Measurements from ENCODE around the gene SPATA31D4.
"Not testable (repeated sequence)": the region's sequence is repeated elsewhere in the genome, so short reads cannot be mapped to it uniquely, and the experiment has no call there.

The SPATA31D4 gene

DNA sequence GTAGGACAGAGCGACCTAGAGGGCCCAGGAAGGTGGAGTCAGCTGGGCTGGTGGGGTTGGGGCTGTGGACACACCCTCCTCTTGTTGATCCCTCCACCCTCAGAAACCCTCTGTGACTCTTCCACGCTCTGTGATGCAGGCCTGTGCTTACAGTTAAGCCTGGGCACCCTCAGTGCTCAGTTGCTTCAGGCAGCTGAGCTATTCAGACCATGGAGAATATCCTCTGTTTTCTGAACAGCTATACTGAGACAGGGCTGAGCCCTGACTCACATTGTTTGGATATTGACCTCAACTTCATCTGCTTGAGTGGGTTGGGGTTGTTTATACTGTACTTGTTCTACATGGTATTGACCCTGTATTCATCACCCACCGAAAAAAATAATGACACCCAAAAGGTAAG lies at the start of gene SPATA31D4:
Gene SPATA31D4 (plus strand): TSS at position 124 of the 400 bp plus-strand sequence. CDS start 86 bp downstream, at position 210.
- DNase-seq (ENCODE audit: low read depth in 3 of 3): not testable (repeated sequence)

DNA sequence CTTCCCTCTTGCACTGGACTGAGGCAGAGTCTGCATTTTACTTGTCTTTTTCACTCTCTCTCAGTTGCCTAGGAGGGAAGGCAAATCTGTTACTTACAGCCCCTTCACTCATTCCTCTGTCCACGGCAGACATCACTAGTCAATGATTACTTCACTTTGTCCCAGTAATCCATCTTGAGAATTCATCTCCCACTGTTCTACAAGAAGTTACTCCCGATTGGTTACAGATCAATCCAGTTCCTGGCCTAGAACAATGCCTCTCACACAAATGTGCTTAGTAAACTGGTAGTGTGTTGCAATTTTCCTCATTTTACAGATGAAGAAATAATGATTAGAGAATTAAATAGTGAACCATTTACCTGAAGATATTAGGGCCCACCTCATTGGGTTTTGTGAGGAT lies 49.7 kb upstream of the SPATA31D4 start:
- DNase-seq (ENCODE audit: low read depth in 3 of 3): no peak

DNA sequence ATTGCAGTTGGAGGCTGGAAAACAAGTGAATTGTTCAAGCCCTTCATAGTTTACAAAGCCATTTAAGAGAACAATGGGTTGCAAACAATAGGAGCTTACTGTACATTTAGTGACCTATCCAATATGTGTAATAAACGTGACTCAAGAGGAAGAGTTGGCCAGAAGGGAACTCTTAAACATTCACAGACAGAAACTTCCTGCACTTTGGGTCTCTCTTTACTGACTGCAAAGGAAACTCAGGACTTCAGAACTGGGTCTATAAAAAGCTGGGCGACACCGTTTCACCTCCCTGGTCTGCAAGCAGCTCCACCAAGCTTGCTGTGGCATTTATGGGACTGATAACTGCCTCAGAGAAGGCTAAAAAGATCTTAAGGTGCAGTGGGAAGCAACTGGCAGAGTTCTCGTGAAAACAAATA lies 48.7 kb upstream of the SPATA31D4 start:
- no peak for DNase-seq (ENCODE audit: low read depth in 3 of 3)

DNA sequence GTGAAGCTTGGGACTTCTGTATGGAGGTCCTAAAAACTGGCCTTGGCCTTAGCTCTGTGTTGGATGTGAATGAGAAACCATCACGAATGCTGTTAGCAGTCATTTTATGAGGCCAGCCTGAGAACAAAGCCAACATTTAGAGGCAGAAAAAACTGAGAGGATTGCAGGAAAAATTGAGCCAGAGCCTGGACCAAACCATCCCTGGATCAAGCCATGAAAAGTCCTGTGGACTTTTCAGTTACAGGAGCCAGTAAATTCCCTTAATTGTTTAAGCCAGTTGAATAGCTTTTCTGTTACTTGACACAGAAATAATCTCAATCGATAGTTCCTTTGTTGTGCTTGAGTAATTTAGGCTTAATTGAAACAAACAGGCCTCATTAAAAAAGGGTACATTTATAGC lies 42.6 kb upstream of the SPATA31D4 start:
- DNase-seq (ENCODE audit: low read depth in 3 of 3): no peak

DNA sequence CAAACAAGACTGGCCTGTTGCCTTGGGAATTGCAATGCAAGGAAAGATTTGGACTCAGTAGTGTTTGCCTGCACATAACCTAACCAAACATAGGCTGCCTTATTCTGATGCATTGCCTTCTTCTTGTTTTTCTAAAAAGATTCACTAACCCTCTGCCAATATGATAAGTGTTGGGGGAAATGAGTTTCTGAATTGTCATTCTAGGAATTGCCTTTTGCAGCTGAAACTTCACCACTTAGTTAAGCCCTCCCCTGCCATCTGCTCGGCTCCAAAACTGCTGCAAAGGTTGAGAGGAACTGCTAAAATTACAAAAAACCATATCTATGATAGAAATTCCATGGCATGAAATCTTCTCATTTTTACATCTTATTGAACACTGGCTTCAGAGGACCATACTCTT lies 41.6 kb upstream of the SPATA31D4 start:
- no peak for DNase-seq (ENCODE audit: low read depth in 3 of 3)

DNA sequence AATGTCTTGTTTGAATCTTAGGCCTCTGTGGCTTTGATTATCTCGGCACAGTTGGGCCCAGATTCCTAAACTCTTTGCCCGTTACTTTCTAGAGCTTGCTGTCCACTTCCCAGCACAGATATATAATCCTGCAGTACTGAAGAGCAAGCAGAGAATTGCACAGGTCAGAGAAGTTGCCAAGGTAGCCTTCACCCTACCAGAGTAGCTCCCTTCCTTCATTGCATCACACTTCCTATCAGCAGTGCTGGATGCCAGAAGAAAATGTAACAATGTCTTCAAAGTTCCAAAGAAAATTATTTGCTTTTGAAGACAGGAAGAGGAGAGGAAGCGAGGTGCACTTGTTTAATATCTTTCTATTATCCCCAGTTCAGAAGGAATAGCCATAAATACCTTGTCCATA lies 38.1 kb upstream of the SPATA31D4 start:
- no peak for DNase-seq (ENCODE audit: low read depth in 3 of 3)

DNA sequence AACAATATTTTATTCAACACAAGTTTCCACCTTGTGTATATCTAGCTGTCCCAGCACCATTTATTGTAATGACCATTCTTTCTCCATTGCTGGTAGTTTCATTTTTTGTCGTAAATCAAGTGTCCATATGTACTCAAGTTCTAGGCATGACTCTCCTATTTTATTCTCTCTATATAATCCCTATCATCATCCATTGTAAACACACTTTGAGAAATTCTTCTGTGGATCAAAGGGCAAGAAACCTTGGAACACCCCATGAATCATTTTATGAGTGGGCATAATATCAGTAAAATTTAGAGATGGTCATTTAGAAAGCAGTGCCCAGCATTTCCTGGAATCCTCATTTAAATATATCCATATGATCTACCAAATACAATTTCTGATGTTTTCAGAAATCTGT lies 35.8 kb upstream of the SPATA31D4 start:
- no peak for DNase-seq (ENCODE audit: low read depth in 3 of 3)

DNA sequence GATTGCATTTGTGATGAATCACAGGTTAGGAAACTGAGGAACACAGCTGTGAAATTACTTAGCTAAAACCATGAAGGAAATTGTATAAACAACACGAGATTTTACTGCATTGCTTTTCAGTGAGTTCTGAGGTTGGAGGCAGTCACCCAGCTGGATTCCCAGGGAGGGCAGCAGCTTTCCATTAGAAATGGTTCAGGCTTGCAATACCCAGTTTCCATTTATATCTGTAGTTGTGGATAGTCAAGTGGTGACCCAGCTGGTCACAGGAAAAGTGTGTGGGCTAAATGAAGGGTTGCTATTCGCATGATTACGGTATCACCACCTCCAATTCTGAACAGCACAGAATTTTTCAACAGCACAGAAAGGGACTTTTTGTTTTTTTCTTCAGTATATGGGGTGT lies 34.3 kb upstream of the SPATA31D4 start:
- DNase-seq (ENCODE audit: low read depth in 3 of 3): no peak

DNA sequence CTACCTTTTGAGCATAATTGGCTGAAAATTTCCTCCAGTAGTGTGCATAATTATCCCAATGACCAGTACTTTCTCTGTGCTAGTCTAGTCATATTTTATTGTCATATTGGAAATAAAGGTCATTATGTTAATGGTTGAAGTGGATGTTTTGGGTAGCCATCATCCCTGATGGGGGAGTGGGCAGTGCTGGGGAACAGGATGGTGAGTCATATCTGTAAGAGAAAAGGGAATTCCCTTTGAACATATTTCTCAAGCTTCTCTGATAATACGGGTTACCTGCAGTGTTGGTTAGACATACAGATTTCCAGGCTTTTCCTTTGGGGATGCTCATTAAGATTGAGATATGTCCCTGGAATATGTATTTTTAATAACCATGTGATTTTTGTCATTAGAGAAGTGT lies 33.3 kb upstream of the SPATA31D4 start:
- DNase-seq (ENCODE audit: low read depth in 3 of 3): no peak

DNA sequence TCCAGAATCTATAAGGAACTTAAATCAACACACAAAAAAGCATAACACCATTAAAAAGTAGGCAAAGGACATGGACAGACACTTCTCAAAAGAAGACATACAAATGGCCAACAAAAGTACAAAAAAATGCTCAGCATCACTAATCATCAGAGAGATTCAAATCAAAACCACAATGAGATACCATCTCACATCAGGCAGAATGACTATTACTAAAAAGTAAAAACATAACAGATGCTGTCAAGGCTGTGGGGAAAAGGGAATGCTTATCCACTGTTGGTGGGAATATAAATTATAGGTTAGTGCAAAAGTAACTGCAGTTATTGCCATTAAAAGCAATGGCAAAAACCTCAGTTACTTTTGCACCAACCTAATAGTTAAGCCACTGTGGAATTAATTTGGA lies 32.2 kb upstream of the SPATA31D4 start:
- DNase-seq (ENCODE audit: low read depth in 3 of 3): no peak

DNA sequence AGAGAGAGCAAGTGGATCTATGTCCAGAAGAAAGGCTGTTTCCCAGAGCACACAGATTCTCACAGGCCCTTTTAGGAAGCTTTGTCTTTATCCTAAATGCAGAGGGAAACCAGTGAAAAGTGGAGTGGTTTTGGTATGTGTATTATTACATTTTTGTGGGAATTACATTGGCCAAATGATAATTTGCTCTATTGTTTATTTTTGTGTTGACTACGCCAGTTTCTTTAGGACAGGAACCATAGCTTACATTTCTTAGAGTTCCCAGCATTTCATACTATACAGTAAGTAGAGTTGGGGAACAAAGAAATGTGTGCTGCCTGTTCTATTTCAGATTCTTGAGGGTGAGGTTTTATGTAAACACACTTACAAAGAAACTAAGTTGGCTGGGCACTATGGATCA lies 29.4 kb upstream of the SPATA31D4 start:
- no peak for DNase-seq (ENCODE audit: low read depth in 3 of 3)

DNA sequence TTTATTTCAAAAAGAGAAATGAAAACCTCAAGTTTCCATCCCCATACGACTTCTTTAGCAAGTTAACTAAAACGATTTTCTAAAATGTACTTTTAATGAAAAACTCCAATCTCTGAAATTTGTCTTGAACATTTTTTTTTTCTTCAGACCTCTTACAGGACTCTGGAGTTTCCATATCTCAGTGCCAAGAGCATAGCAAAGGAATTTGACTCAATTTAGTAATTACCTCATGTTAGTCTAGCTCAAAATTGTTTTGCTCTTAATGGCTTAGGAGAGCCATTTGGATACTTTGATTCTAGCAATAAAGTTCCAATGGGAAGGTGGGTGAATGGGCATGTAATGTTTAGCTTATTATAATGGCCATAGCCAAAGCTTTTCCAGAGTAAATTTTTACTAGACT lies 26.0 kb upstream of the SPATA31D4 start:
- no peak for DNase-seq (ENCODE audit: low read depth in 3 of 3)

DNA sequence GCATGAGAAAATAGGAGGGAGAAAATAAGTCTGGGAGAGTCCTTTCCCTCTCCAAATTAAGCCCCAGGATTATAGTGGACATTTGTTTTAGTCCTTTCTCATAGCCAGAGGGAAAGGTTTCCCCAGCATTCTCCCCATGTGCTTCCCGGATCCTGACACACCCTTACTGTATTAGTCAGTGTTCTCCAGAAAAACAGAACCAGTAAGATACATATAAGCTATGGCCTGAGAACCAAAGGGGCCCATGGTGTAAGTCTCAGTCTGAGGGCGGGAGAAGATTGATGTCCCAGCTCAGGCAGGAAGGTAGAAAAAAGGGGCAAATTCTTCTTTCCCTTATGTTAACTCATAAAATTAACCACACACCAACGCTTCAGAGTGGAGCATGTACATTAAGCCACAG lies 25.6 kb upstream of the SPATA31D4 start:
- DNase-seq (ENCODE audit: low read depth in 3 of 3): no peak

DNA sequence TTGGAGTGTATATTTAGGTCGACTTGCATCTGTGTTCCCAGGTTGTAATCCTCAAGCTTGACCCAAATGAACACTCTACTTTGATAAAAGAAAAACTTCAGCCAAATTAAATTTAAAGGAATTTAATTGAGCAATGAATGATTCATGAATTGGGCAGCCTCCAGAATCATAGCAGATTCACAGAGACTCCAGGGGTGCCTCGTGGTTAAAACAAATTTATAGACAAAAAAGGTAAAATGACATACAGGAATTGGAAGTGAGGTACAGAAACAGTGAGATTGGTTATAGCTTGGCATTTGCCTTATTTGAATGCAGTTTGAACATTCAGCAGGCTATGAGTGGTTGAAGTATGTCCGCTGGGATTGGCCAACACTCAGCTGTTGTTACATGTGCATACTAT lies 21.6 kb upstream of the SPATA31D4 start:
- DNase-seq (ENCODE audit: low read depth in 3 of 3): no peak

DNA sequence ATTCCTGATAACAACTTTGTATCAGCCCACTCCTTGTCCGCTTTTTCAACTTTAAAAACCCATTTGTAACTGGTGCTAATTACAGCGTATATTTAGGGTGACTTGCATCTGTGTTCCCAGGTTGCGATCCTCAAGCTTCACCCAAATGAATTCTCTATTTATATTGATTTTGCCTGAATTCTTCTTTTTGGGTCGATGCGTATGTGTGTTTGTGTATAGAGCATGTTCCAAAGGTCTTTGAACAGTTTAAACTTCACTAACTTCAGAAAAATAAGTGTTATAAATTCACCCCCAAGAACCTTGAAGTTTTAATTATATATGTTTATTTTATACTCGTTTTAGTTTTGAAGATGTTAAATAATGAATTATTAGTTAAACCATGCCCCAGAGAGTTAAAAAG lies 16.1 kb upstream of the SPATA31D4 start:
- DNase-seq (ENCODE audit: low read depth in 3 of 3): no peak

DNA sequence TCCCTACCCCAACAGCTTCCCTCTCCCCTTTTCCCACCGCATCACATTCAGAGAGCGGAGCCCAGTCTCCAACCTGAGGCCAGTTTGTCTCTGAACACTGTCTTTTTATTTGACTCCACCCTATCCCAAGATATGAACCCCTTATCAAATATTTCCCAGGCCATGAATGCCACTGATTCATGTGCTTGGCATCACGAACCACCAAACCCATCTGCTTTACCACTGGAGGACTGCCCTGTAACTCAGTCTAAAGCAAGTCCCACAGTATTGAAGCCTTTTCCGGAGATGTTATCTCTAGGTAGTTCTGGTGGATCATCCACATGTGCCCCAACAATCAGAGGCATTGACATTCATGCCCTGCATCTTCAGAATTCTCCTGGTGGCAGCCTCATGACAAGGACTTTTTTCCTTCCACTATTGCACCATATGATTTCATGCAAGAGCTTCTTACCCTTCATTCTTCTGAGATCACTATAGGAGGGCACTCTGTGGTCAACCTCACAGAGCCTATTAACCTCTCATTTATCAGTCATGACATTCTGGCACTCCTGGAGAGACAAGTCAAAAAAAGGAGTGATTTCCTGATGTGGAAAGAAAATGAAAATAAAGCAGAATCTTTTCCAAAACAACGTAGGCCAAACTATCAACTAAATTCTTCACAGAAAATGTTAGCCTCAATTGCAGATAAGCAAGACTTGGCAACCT lies 12.3 kb upstream of the SPATA31D4 start:
- DNase-seq (ENCODE audit: low read depth in 3 of 3): no peak

DNA sequence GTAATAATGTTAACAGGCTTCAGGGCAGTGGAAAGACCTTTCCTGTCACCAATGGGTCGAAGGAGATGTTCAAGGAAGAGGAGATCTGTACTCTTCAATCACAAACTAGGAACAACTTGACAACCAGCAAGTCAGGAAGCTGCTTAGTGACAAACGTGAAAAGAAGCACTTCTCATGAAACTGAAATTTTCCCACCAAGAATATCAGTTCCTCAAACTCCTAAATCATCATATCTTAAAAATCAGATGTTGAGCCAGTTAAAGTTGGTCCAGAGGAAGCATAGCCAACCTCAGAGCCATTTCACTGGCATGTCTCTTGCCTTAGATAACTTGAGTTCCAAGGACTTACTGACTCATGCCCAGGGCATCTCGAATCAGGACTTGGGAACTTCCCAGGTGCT lies 9.7 kb upstream of the SPATA31D4 start:
- not testable (repeated sequence) for DNase-seq (ENCODE audit: low read depth in 3 of 3)

DNA sequence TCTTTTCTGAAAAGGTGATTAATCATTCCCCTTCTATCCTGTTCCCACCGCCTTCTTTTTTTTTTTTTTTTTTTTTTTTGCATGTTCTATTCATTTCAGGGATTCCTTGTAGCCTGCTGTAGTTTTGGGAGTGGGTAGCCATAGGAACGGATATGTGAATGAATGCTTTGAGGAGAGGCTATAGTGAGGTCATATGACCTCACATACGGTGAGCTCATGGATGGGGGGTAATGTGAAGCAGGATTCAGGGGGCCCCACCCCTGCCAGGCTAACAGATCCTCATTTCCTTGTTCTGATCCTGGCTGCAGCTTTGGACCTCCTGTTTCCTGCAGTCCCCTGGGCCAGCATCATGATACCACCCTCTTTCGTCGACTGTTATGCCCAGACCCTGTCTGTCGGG lies 1.9 kb downstream of the SPATA31D4 start:
- not testable (repeated sequence) for DNase-seq (ENCODE audit: low read depth in 3 of 3)

DNA sequence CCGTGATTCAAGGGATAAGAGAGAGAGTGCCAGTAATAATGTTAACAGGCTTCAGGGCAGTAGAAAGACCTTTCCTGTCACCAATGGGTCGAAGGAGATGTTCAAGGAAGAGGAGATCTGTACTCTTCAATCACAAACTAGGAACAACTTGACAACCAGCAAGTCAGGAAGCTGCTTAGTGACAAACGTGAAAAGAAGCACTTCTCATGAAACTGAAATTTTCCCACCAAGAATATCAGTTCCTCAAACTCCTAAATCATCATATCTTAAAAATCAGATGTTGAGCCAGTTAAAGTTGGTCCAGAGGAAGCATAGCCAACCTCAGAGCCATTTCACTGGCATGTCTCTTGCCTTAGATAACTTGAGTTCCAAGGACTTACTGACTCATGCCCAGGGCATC lies 5.3 kb downstream of the SPATA31D4 start:
- DNase-seq (ENCODE audit: low read depth in 3 of 3): not testable (repeated sequence)

DNA sequence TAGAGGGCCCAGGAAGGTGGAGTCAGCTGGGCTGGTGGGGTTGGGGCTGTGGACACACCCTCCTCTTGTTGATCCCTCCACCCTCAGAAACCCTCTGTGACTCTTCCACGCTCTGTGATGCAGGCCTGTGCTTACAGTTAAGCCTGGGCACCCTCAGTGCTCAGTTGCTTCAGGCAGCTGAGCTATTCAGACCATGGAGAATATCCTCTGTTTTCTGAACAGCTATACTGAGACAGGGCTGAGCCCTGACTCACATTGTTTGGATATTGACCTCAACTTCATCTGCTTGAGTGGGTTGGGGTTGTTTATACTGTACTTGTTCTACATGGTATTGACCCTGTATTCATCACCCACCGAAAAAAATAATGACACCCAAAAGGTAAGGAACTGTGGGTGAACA lies 15.2 kb downstream of the SPATA31D4 start, which contains the start of gene SPATA31D3:
Gene SPATA31D3 (plus strand): TSS at position 108 of the 400 bp plus-strand sequence. CDS start 86 bp downstream, at position 194.
- not testable (repeated sequence) for DNase-seq (ENCODE audit: low read depth in 3 of 3)

DNA sequence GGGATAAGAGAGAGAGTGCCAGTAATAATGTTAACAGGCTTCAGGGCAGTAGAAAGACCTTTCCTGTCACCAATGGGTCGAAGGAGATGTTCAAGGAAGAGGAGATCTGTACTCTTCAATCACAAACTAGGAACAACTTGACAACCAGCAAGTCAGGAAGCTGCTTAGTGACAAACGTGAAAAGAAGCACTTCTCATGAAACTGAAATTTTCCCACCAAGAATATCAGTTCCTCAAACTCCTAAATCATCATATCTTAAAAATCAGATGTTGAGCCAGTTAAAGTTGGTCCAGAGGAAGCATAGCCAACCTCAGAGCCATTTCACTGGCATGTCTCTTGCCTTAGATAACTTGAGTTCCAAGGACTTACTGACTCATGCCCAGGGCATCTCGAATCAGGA lies 20.4 kb downstream of the SPATA31D4 start:
- DNase-seq (ENCODE audit: low read depth in 3 of 3): not testable (repeated sequence)

DNA sequence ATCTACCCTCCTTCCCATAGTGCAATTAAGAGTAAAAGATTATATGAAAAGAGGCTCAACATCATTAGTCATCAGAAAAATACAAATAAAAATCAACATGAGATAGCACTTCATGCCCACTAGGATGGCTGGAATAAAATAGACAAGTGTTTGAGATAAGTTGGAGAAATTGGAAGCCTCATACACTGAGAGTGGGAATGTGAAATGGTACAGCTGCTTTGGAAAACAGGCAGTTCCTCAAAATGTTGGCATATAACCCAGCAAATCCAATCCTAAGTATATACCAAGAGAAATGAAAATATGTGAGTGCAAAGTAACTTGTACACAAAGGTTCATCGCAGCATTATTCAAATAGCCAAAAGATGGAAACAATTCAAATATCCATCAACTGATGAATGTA lies 24.9 kb downstream of the SPATA31D4 start:
- no peak for DNase-seq (ENCODE audit: low read depth in 3 of 3)

DNA sequence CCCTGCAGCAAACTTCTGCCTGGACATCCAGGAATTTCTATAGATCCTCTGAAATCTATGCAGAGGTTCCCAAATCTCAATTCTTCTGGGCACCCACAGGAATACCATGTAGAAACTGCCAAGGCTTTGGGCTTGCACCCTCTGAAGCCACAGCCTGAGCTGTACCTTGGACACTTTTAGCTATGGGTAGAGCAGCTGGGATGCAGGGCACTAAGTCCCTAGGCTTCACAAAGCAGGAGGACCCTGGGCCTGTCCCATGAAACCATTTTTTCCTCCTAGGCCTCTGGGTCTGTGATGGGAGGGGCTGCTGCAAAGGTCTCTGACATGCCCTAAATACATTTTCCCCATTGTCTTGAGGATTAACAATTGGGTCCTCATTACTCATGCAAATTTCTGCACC lies 27.4 kb downstream of the SPATA31D4 start:
- DNase-seq (ENCODE audit: low read depth in 3 of 3): no peak
